IMR-90 (cell line): ENCODE measurements around the gene GLS. TPM values are rescaled to one million over a fixed set of nuclear protein-coding genes. Genes with fewer than 3 reads are reported as not detected.

ENCODE experiments used
- ATAC-seq: fragments of 200-7000 bp; cut with Tn5 transposase; 2 replicates; pipeline ENCODE4 v1.9.1; 2020; ENCODE audit warnings: low read depth, mild to moderate bottlenecking, moderate library complexity
- BruUV-seq: library from RNA; stranded (reverse); fragments of 400-500 nt; replicated peaks from 2 replicates; lab custom pipeline; 2021; lab: Mats Ljungman, UMichigan
- CTCF ChIA-PET: fragments of 300-600 bp; formaldehyde crosslinking; extraction: SDS; loops from one replicate; lab custom pipeline; 2021; ENCODE audit warnings: antibody characterized with exemption; lab: Yijun Ruan, JAX
- POLR2A ChIA-PET: fragments of 300-600 bp; sonication (Branson Sonifier 250); formaldehyde crosslinking; loops from one replicate; lab custom pipeline; 2022; ENCODE audit warnings: antibody characterized with exemption; ENCODE audit not compliant: unreplicated experiment; lab: Charles Lee
- DNase-seq: peaks from one replicate; pipeline ENCODE4 v3.0.0; 2013
- H2AFZ ChIP-seq: replicated peaks from 2 replicates; pipeline ENCODE3; 2013; ENCODE audit warnings: low read length, mild to moderate bottlenecking; ENCODE audit not compliant: poor library complexity
- H2AK5ac ChIP-seq: 2 replicates; pipeline ENCODE4 v1.6.1; 2013; ENCODE audit warnings: low read depth, low read length, inconsistent platforms
- H2AK9ac ChIP-seq: replicated peaks from 2 replicates; pipeline ENCODE3; 2013; ENCODE audit warnings: mild to moderate bottlenecking, low read depth, low read length, moderate library complexity; ENCODE audit not compliant: poor library complexity
- H2BK120ac ChIP-seq: 2 replicates; pipeline ENCODE4 v1.6.1; 2013; ENCODE audit warnings: low read depth, low read length, inconsistent platforms
- H2BK15ac ChIP-seq: 3 replicates; pipeline ENCODE4 v1.6.1; 2013; ENCODE audit warnings: low read depth, low read length, inconsistent platforms
- H2BK20ac ChIP-seq: 2 replicates; pipeline ENCODE4 v1.6.1; 2013; ENCODE audit warnings: low read depth, mild to moderate bottlenecking, inconsistent platforms, low read length, moderate library complexity
- H2BK5ac ChIP-seq: 2 replicates; pipeline ENCODE4 v1.6.1; 2013; ENCODE audit warnings: mild to moderate bottlenecking, low read depth, low read length, inconsistent platforms; ENCODE audit not compliant: poor library complexity, severe bottlenecking
- H3K14ac ChIP-seq: replicated peaks from 2 replicates; pipeline ENCODE4 v1.6.1; 2013; ENCODE audit warnings: low read depth, low read length, inconsistent platforms
- H3K18ac ChIP-seq: 2 replicates; pipeline ENCODE4 v1.6.1; 2013; ENCODE audit warnings: low read depth, low read length, control low read depth
- H3K23ac ChIP-seq: 2 replicates; pipeline ENCODE4 v1.6.1; 2013; ENCODE audit warnings: low read depth, low read length, inconsistent platforms
- H3K27ac ChIP-seq: 2 replicates; pipeline ENCODE4 v1.5.1; 2013; ENCODE audit warnings: mild to moderate bottlenecking, control low read depth, low read length; ENCODE audit not compliant: insufficient read depth
- H3K27me3 ChIP-seq: 2 replicates; pipeline ENCODE4 v1.6.1; 2013; ENCODE audit warnings: low read length; ENCODE audit not compliant: control insufficient read depth, insufficient read depth
- H3K36me3 ChIP-seq: 2 replicates; pipeline ENCODE4 v1.6.1; 2013; ENCODE audit warnings: low read length, mixed read lengths; ENCODE audit not compliant: control insufficient read depth, insufficient read depth
- H3K4ac ChIP-seq: 2 replicates; pipeline ENCODE4 v1.6.1; 2013; ENCODE audit warnings: low read depth, low read length, inconsistent platforms
- H3K4me1 ChIP-seq: 2 replicates; pipeline ENCODE4 v1.6.1; 2013; ENCODE audit warnings: low read length, mixed read lengths; ENCODE audit not compliant: control insufficient read depth, insufficient read depth
- H3K4me2 ChIP-seq: 2 replicates; pipeline ENCODE4 v1.6.1; 2013; ENCODE audit warnings: low read depth, mild to moderate bottlenecking, control low read depth, low read length, moderate library complexity
- H3K4me3 ChIP-seq: 2 replicates; pipeline ENCODE4 v1.5.1; 2013; ENCODE audit warnings: low read depth, mild to moderate bottlenecking, control low read depth, low read length, moderate library complexity; ENCODE audit not compliant: insufficient read depth
- H3K56ac ChIP-seq: 2 replicates; pipeline ENCODE4 v1.6.1; 2013; ENCODE audit warnings: low read length, inconsistent platforms; ENCODE audit not compliant: insufficient read depth; ENCODE audit errors: extremely low read depth
- H3K79me1 ChIP-seq, 2 experiments: 2 replicates each; pipeline ENCODE4 v1.6.1; 2013; ENCODE audit warnings: low read length in 2 of 2, inconsistent platforms in 1 of 2, low read depth in 1 of 2
- H3K9ac ChIP-seq: 2 replicates; pipeline ENCODE4 v1.6.1; 2013; ENCODE audit warnings: low read depth, low read length, control low read depth
- H3K9me1 ChIP-seq: 2 replicates; pipeline ENCODE4 v1.6.1; 2013; ENCODE audit warnings: low read length, inconsistent platforms; ENCODE audit not compliant: insufficient read depth
- H3K9me3 ChIP-seq: 2 replicates; pipeline ENCODE4 v1.6.1; 2013; ENCODE audit warnings: low read length; ENCODE audit not compliant: control insufficient read depth, insufficient read depth
- H4K20me1 ChIP-seq: 2 replicates; pipeline ENCODE4 v1.6.1; 2013; ENCODE audit warnings: low read length, inconsistent platforms; ENCODE audit not compliant: insufficient read depth
- H4K5ac ChIP-seq: 2 replicates; pipeline ENCODE4 v1.6.1; 2013; ENCODE audit warnings: mild to moderate bottlenecking, low read depth, low read length, control low read depth
- H4K8ac ChIP-seq, 2 experiments: 2 replicates each; pipeline ENCODE4 v1.6.1; 2013; ENCODE audit warnings: low read depth in 2 of 2, low read length in 2 of 2, control low read depth in 1 of 2, inconsistent platforms in 1 of 2
- H4K91ac ChIP-seq: 2 replicates; pipeline ENCODE4 v1.6.1; 2013; ENCODE audit warnings: low read depth, low read length, inconsistent platforms; ENCODE audit not compliant: insufficient read depth
- BHLHE40 ChIP-seq: fragments of 150-350 bp; IDR thresholded peaks from 2 replicates; pipeline ENCODE4 v1.6.1; 2016; ENCODE audit warnings: mild to moderate bottlenecking, low read depth, low read length
- CEBPB ChIP-seq: IDR thresholded peaks from 2 replicates; pipeline ENCODE4 v1.6.1; 2012; ENCODE audit warnings: low read depth, low read length, improper control_type of control experiment
- CHD1 ChIP-seq: IDR thresholded peaks from 2 replicates; pipeline ENCODE4 v1.6.1; 2012; ENCODE audit warnings: low read depth, low read length, improper control_type of control experiment
- CTCF ChIP-seq: conservative IDR thresholded peaks from 2 replicates; pipeline ENCODE4 v1.5.1; 2012; ENCODE audit warnings: mild to moderate bottlenecking, low read depth, low read length, improper control_type of control experiment
- ELK1 ChIP-seq: fragments of 150-350 bp; IDR thresholded peaks from 2 replicates; pipeline ENCODE4 v1.6.1; 2016; ENCODE audit warnings: low read depth, mild to moderate bottlenecking, low read length, moderate library complexity, borderline replicate concordance
- FOS ChIP-seq: fragments of 150-350 bp; IDR thresholded peaks from 2 replicates; pipeline ENCODE4 v1.6.1; 2016; ENCODE audit warnings: low read depth, low read length
- MAFK ChIP-seq: IDR thresholded peaks from 2 replicates; pipeline ENCODE4 v1.6.1; 2012; ENCODE audit warnings: low read depth, low read length, improper control_type of control experiment
- MAZ ChIP-seq: IDR thresholded peaks from 2 replicates; pipeline ENCODE4 v1.6.1; 2012; ENCODE audit warnings: low read depth, mild to moderate bottlenecking, low read length, improper control_type of control experiment, moderate library complexity, borderline replicate concordance
- MXI1 ChIP-seq: IDR thresholded peaks from 2 replicates; pipeline ENCODE4 v1.6.1; 2012; ENCODE audit warnings: low read depth, mild to moderate bottlenecking, low read length, moderate library complexity, borderline replicate concordance
- NFE2L2 ChIP-seq: fragments of 150-350 bp; IDR thresholded peaks from 2 replicates; pipeline ENCODE4 v1.6.1; 2016; ENCODE audit warnings: low read depth, mild to moderate bottlenecking, low read length
- POLR2A ChIP-seq: IDR thresholded peaks from 2 replicates; pipeline ENCODE4 v1.6.1; 2012; ENCODE audit warnings: mild to moderate bottlenecking, low read depth, low read length
- RAD21 ChIP-seq: IDR thresholded peaks from 2 replicates; pipeline ENCODE4 v1.6.1; 2012; ENCODE audit warnings: low read length, improper control_type of control experiment
- RCOR1 ChIP-seq: IDR thresholded peaks from 2 replicates; pipeline ENCODE4 v1.6.1; 2012; ENCODE audit warnings: mild to moderate bottlenecking, low read length, improper control_type of control experiment; ENCODE audit not compliant: insufficient replicate concordance
- RFX5 ChIP-seq: IDR thresholded peaks from 2 replicates; pipeline ENCODE4 v1.8.0; 2012; ENCODE audit warnings: low read depth, mild to moderate bottlenecking, low read length, moderate library complexity
- SMC3 ChIP-seq: fragments of 150-350 bp; IDR thresholded peaks from 2 replicates; pipeline ENCODE4 v1.6.1; 2016; ENCODE audit warnings: low read depth, mild to moderate bottlenecking, antibody characterized with exemption, low read length, moderate library complexity
- USF2 ChIP-seq: fragments of 150-350 bp; IDR thresholded peaks from 2 replicates; pipeline ENCODE4 v1.6.1; 2017; ENCODE audit warnings: mild to moderate bottlenecking, antibody characterized with exemption, low read length, low read depth
- WGBS, 2 experiments: methylation state at CpG; one replicate each; pipeline versions ENCODE4 v1.1.5 to v1.1.7; 2013; ENCODE audit warnings: missing lambda C conversion rate in 2 of 2; ENCODE audit not compliant: insufficient read length in 1 of 2; ENCODE audit errors: extremely low coverage in 2 of 2; 5-methylcytosine and 5-hydroxymethylcytosine counted together
- dilution Hi-C: fragments of 300-500 bp; cut with HindIII; formaldehyde crosslinking; loops from one replicate; pipeline ENCODE4 v1.14.3; 2018; ENCODE audit warnings: low sequenced_read_pairs; ENCODE audit not compliant: unreplicated experiment
- in situ Hi-C: fragments of 300-500 bp; cut with MboI; formaldehyde crosslinking; loops from 3 replicates; pipeline ENCODE4 v1.14.3; 2019; ENCODE audit warnings: low sequenced_read_pairs, inconsistent platforms, mixed read lengths
- intact Hi-C: fragments of 100-400 bp; cut with micrococcal nuclease; formaldehyde crosslinking; loops from 2 replicates; pipeline ENCODE4 v1.10.0; 2022
- polyA plus RNA-seq, 3 experiments: library from polyadenylated mRNA; depleted of rRNA; stranded (reverse); fragments of >200 nt; gene quantifications; 2 replicates each; pipeline ENCODE4 v1.2.3, GENCODE V29; 2012; ENCODE audit warnings: low replicate concordance in 1 of 3
- total RNA-seq: library from RNA; depleted of rRNA; stranded (reverse); fragments of >200 nt; gene quantifications from 2 replicates; pipeline ENCODE4 v1.2.3, GENCODE V29; 2012

GLS gene
- total and polyA plus RNA-seq, 2 of the 4 experiments (the other 2 are of a cell fraction) = 87.5 to 130 TPM

- no peak for TF ChIP-seq FOS
- no peak for TF ChIP-seq CHD1
- TF ChIP-seq RCOR1 = no peak
- no peak for TF ChIP-seq MAZ
- no peak for TF ChIP-seq ELK1
- no peak for TF ChIP-seq CEBPB
- TF ChIP-seq POLR2A = no peak
- no peak for TF ChIP-seq MAFK
- no peak for TF ChIP-seq RAD21
- no peak for TF ChIP-seq CTCF
- no peak for TF ChIP-seq NFE2L2
- no peak for TF ChIP-seq RFX5
- no peak for TF ChIP-seq SMC3
- no peak for TF ChIP-seq USF2
- no peak for TF ChIP-seq MXI1
- TF ChIP-seq BHLHE40 = no peak
- Histone ChIP-seq H3K9me3 (no peaks in the 10 kb centered on the region), H3K36me3 (no peaks in the 10 kb centered on the region), H2BK5ac (no peak overlapping the region), H2AK5ac (no peak overlapping the region), H3K27me3 (no peaks in the 10 kb centered on the region), H4K8ac (no peak overlapping the region), H4K20me1 (peaks cover 4% of the 10 kb centered on the region; the same call in 1 of the 2 replicates), H2AK9ac (no peak overlapping the region), H3K14ac (no peak overlapping the region), H3K23ac (no peak overlapping the region), H2BK20ac (no peak overlapping the region), H3K9me1 (0 out of 2 replicates have a peak, but pooled peaks cover 3% of the 10 kb centered on the region), H3K4me2 (no peak overlapping the region), H4K5ac (no peak overlapping the region), H3K4ac (no peak overlapping the region), H3K79me1 (no peaks in the 10 kb centered on the region), H2BK15ac (no peak overlapping the region), H3K18ac (no peak overlapping the region), H2AFZ (no peak overlapping the region), H3K9ac (no peak overlapping the region), H3K56ac (no peak overlapping the region), H3K27ac (no peak overlapping the region), H3K4me1 (no peaks in the 10 kb centered on the region), H2BK120ac (no peak overlapping the region), H3K4me3 (no peak overlapping the region), H4K91ac (no peak overlapping the region)
- in situ Hi-C loops = no loop called here
- ChIA-PET POLR2A (no interaction called here), CTCF (no interaction called here)
- dilution Hi-C loops = no loop called here
- WGBS, 2 experiments = no CpG with 5 or more reads among the region's 2 CpGs
- ATAC-seq (no peak), DNase-seq (no peak)
- BruUV-seq = TSS peak; percentile 1
- intact Hi-C loops = no loop called here
Measured at GRCh38 chr2:190942697-190943096, 62.1 kb downstream of the GLS start.
